Measurements from ENCODE around the gene CEPT1. TPM values are rescaled to one million over a fixed set of nuclear protein-coding genes. Genes with fewer than 3 reads are reported as not detected.

The CEPT1 gene
- total and polyA plus RNA-seq, 2 of the 4 experiments (the other 2 are of a cell fraction) = 13.3 to 27.4 TPM

DNA sequence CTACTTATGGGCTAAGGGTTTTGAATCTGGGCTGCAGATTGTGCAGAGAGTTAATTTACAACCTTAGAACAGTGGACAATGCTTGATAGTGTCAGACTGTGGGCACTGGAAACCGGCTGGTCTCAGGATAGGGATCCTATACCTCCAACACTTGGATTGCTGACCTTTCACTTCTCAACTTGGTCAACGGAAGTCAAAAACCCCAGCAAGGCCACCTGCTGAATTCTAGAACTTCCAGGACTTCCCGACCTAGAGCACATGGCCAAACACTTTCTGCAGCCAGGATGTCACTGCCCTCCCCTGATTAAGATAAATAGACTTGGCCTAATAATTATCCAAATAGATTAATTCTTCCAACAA, 60.8 kb downstream of the CEPT1 start:
- intact Hi-C loops (cut with micrococcal nuclease) (no loop called here), dilution Hi-C loops (cut with HindIII; ENCODE audit: low sequenced_read_pairs, unreplicated experiment) (no loop called here), in situ Hi-C loops (cut with MboI; ENCODE audit: low sequenced_read_pairs) (no loop called here)
- H4K5ac ChIP-seq (ENCODE audit: low read depth, low read length) = no peak overlapping the region
- no peak overlapping the region for H2BK120ac ChIP-seq (ENCODE audit: low read depth, low read length)
- ChIA-PET POLR2A (ENCODE audit: unreplicated experiment) (no interaction called here), CTCF (no interaction called here)
- DNase-seq (no peak), ATAC-seq (ENCODE audit: low read depth) (no peak)
- H3K23ac ChIP-seq (ENCODE audit: low read depth, low read length) = no peak overlapping the region
- TF ChIP-seq RCOR1 (IDR thresholded peaks at IDR 0.05; ENCODE audit: insufficient replicate concordance, low read length) = no peak
- TF ChIP-seq FOS (IDR thresholded peaks at IDR 0.05; ENCODE audit: low read depth, low read length) = no peak
- no peak for TF ChIP-seq POLR2A (IDR thresholded peaks at IDR 0.05; ENCODE audit: low read depth, low read length)
- TF ChIP-seq RAD21 (IDR thresholded peaks at IDR 0.05; ENCODE audit: low read length) = no peak
- no peak for TF ChIP-seq MAZ (IDR thresholded peaks at IDR 0.05; ENCODE audit: borderline replicate concordance, low read depth, low read length)
- TF ChIP-seq, protein P1, sequence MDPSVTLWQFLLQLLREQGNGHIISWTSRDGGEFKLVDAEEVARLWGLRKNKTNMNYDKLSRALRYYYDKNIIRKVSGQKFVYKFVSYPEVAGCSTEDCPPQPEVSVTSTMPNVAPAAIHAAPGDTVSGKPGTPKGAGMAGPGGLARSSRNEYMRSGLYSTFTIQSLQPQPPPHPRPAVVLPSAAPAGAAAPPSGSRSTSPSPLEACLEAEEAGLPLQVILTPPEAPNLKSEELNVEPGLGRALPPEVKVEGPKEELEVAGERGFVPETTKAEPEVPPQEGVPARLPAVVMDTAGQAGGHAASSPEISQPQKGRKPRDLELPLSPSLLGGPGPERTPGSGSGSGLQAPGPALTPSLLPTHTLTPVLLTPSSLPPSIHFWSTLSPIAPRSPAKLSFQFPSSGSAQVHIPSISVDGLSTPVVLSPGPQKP (IDR thresholded peaks at IDR 0.05; ENCODE audit: borderline replicate concordance, low read depth, low read length) = no peak
- no peak for TF ChIP-seq MXI1 (IDR thresholded peaks at IDR 0.05; ENCODE audit: borderline replicate concordance, low read depth, low read length)
- TF ChIP-seq NFE2L2 (IDR thresholded peaks at IDR 0.05; ENCODE audit: low read depth, low read length) = no peak
- no peak for TF ChIP-seq RFX5 (IDR thresholded peaks at IDR 0.05; ENCODE audit: low read depth, low read length)
- TF ChIP-seq CEBPB (IDR thresholded peaks at IDR 0.05; ENCODE audit: low read depth, low read length) = no peak
- TF ChIP-seq MAFK (IDR thresholded peaks at IDR 0.05; ENCODE audit: low read depth, low read length) = no peak
- TF ChIP-seq CHD1 (IDR thresholded peaks at IDR 0.05; ENCODE audit: low read depth, low read length) = no peak
- TF ChIP-seq SMC3 (IDR thresholded peaks at IDR 0.05; ENCODE audit: low read depth, low read length) = no peak
- TF ChIP-seq USF2 (IDR thresholded peaks at IDR 0.05; ENCODE audit: low read depth, low read length) = no peak
- TF ChIP-seq CTCF (conservative IDR thresholded peaks at IDR 0.05; ENCODE audit: low read depth, low read length) = no peak
- no peak for TF ChIP-seq BHLHE40 (IDR thresholded peaks at IDR 0.05; ENCODE audit: low read depth, low read length)
- H2AK9ac ChIP-seq (replicated peaks; ENCODE audit: low read depth, low read length, poor library complexity) = no peak overlapping the region
- H3K9me1 ChIP-seq (ENCODE audit: insufficient read depth, low read length) = peaks cover 2% of the 10 kb centered on the region; the same call in 1 of the 2 replicates
- no peak overlapping the region for H3K9ac ChIP-seq (ENCODE audit: low read depth, low read length)
- no peak overlapping the region for H3K14ac ChIP-seq (replicated peaks; ENCODE audit: low read depth, low read length)
- no peak overlapping the region for H3K4ac ChIP-seq (ENCODE audit: low read depth, low read length)
- no peaks in the 10 kb centered on the region for H3K36me3 ChIP-seq (ENCODE audit: control insufficient read depth, insufficient read depth, low read length)
- H2BK15ac ChIP-seq (ENCODE audit: low read depth, low read length) = no peak overlapping the region
- H3K4me2 ChIP-seq (ENCODE audit: low read depth, low read length) = no peak overlapping the region
- no peak overlapping the region for H2AFZ ChIP-seq (replicated peaks; ENCODE audit: low read length, poor library complexity)
- no peak overlapping the region for H2BK5ac ChIP-seq (ENCODE audit: low read depth, low read length, poor library complexity, severe bottlenecking)
- H4K8ac ChIP-seq (ENCODE audit: low read depth in 2 of 2, low read length in 2 of 2) = no peak overlapping the region
- no peaks in the 10 kb centered on the region for H3K9me3 ChIP-seq (ENCODE audit: control insufficient read depth, insufficient read depth, low read length)
- no peaks in the 10 kb centered on the region for H4K20me1 ChIP-seq (ENCODE audit: insufficient read depth, low read length)
- no peak overlapping the region for H3K27ac ChIP-seq (ENCODE audit: insufficient read depth, low read length)
- WGBS, 2 experiments (ENCODE audit: extremely low coverage in 2 of 2, insufficient read length in 1 of 2) = no CpG with 5 or more reads among the region's 3 CpGs
- H3K18ac ChIP-seq (ENCODE audit: low read depth, low read length) = no peak overlapping the region
- H4K91ac ChIP-seq (ENCODE audit: insufficient read depth, low read depth, low read length) = no peak overlapping the region
- no peaks in the 10 kb centered on the region for H3K79me1 ChIP-seq (ENCODE audit: low read depth in 1 of 2, low read length in 2 of 2)
- no peak overlapping the region for H2AK5ac ChIP-seq (ENCODE audit: low read depth, low read length)
- H3K56ac ChIP-seq (ENCODE audit: extremely low read depth, insufficient read depth, low read length) = no peak overlapping the region
- H2BK20ac ChIP-seq (ENCODE audit: low read depth, low read length) = no peak overlapping the region
- no peak overlapping the region for H3K4me3 ChIP-seq (ENCODE audit: insufficient read depth, low read depth, low read length)
- peaks cover 16% of the 10 kb centered on the region for H3K4me1 ChIP-seq (ENCODE audit: control insufficient read depth, insufficient read depth, low read length)
- H3K27me3 ChIP-seq (ENCODE audit: control insufficient read depth, insufficient read depth, low read length) = peaks cover 12% of the 10 kb centered on the region
- BruUV-seq (replicated peaks) = no TSS peak

Measured in IMR-90 (cell line).